GM21360 (cell line): ENCODE measurements around the gene AIFM2.
A peak's percentile ranks its signal among the peaks of the same experiment; 100 is the strongest.

Experiments
- ATAC-seq: cut with Tn5 transposase; IDR thresholded peaks from one replicate; pipeline ENCODE4 v1.9.1; 2021; ENCODE audit warnings: mild to moderate bottlenecking, moderate library complexity; ENCODE audit not compliant: unreplicated experiment

Gene AIFM2

GRCh38 chr10:70146489-70147258, 14.0 kb upstream of the AIFM2 start, which contains the start of gene TYSND1:
TSS of gene TYSND1 (minus strand) at chr10:70146700. CDS start at chr10:70146586, 114 bp downstream.
- ATAC-seq = peak; percentile 84

DNA sequence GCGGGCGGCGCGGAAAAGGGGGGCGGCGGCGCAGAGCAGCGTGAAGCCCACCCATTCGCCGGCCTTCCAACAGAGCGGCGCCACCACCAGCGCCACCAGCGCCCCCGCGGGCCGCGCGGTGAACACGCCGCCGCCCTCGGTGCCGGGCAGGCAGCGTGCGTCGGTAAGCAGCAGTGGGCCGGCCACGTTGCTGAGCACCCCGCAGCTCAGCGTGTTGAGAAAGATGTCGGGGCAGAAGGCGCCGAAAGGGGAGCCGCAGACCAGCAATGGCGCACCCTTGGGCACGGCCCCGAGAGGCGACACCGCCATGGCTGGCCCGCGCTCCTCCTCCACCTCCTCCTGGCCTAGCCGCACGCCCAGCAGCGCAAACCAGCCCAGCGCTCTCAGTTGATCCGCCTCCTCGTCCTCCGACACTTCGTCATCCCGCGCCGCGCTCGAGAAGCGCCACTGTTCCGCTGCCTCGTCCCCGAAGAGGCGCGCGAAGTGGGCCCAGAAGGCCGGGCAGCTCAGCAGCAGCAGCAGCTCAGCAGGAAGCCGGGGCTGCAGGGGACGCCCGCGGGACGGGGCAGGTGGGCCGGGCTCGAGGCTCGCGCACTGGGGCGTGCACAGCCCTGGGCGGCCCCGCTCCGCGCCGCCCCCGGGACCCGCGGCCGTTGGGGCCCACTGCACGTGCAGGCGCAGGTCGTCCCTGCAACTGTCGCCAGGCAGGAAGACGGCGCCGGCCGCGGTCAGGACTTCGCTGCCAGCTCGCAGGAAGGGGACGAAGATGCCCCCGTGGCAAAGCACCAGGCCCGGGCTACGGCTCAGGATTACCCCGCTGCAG, 13.3 kb upstream of the AIFM2 start:
- peak; percentile 52 for ATAC-seq

DNA sequence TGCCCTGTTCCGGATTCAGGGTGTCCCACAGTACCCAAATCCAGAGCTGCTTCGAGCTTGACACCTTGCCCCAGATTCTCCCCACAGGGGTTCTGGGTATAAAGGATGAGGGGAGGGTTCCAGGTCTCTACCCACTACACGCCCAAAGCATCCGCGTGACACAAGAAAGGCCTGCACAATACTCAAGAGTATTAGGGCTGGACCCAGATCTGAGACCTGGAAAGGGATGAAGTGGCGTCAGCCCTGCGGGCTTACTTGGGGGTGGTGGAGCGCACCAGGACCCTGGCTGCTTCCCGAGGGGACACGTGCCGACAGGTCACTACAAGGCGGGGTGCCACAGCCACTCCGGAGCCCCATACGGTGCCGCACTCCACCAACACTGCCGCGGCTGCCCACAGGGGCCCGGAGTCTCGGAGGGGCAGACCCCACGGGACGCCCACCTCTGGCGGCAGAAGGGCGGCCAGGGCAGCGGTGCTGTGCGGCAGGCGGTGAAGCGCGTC, 12.6 kb upstream of the AIFM2 start:
- ATAC-seq = peak; percentile 21

DNA sequence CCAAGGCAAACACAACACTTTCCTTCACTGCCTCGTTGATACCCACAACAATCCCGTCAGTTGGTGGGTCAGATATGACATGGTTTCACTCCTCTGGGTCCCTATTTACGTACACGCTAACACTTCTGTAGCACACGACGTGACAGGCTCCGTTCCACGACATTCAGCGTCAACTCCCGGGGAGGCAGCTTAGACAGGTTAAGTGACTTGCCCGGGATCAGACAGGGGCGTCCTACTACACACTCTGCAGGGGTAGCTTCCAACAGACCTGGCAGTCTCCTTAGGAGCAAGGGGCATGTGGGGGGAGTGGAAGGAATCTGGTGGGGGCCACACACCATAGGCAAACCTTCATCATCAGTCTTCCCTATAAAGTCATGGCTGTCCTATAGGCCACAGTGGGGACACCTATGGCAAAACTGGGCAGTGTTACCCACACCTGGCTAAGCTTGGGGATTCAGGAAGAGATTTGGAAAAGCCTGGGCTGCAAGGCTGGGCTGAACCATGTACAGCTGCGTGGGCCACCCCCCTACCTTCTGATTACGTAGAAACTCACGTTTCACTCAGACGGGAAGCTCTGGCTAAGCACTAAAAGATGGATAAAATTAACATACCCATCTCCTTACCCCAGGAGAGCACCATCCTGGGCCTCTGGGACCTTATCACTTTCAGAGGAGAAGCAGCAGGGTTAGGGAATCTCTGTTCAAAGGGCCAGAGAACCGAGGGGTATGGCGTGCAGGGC, 11.9 kb upstream of the AIFM2 start:
- ATAC-seq = no peak

DNA sequence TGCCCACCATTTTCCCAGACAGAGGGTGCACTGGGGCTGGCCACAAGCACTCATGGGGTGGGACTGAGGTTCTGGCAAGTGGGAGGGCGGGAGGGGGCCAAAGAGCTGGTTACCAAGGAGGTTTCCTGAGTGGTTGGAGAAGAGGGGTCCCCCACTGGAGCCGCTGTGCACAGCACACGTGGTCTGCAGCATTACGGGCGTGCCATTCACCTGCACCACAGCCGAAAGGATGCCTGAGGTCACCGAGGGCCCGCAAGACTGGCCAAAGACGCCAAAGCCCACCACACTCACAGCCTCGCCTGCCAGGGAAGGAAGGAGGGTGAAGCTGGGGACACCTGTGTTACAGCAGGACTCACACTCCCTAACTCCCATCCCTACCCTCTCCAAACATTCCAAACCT, 9.9 kb upstream of the AIFM2 start:
- no peak for ATAC-seq

- no peak for ATAC-seq
Measured at GRCh38 chr10:70140297-70140696, 7.7 kb upstream of the AIFM2 start.

GRCh38 chr10:70139997-70140250, 7.3 kb upstream of the AIFM2 start:
- ATAC-seq = no peak

DNA sequence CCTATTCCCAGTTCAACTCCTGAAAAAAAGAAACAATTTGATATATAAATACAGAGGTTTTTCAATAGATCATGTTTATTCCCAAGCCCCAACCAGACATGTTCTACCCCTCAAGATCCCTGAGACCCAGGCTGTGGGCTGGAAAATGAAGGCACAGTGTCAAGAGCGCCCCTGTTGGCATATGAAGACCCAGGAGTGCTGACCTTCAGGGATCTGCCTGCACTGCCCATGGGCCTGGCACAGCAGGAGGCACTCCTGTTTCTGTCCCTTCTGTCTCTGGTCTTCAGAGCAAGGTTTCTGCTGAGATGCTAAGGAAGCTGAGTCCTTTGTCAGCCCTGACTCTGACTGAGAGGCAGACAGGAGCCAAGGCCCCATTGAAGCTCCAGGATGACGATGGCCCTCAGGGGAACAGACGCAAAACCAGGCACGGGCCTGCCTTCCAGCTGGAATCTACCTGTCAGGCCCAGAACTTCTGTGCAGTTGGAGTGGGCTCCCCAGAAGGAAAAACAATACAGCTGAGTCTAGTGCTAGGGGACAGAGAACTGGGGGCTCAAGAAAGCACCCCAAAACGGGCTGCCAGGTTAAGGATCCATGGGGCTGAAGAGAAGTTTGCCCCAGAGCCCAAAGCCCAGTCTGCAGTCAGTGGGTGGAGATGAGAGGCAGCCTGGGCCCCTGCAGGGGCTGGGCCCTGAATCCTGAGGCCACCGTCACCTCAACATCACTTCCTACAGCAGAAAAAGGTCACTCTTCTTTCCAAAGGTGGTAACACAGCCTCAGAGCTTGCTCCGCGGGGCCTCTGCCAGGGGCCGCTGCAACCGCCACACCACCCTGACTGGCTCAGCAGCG, 6.7 kb upstream of the AIFM2 start:
- no peak for ATAC-seq

DNA sequence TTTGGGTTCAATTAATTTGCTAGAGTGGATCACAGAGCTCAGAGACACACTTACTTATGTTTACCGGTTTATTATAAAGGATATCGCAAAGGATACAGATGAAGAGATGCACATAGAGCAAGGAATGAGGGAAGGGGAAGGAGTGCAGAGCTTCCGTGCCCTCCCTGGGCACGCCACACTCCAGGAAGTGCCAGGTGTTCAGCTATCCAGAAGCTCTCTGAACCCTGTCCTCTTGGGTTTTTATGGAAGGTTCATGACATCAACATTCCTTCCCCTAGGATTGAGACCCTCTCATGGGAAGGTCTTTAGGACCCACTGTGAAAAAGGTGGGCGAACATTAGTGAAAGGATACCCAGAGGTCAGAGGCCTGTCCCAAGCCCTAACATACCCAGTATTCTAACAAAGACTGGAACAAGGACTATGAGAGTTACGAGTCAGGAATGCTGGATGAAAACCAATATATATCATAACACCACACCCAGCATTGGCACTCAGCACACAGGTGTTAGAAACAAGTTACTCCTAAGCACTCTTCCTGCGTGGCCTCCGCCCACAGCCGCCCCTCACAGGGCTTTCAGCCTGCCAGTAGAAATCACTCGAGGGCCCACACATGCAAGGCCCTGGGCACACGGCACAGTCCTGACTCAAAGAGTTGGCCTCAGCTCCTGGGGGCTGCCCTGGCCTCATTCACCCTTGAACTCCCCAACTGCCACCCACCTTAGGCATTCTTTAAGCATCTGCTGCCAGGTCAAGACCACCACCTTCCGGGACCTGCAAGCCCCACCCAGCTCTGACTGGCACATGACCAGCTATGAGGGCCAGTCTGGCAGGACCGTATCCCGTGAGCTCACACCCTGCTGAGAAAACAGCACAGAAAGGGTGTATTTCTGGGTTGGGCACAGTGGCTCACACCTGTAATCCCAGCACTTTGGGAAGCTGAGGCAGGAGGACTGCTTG, 5.6 kb upstream of the AIFM2 start:
- ATAC-seq = no peak

DNA sequence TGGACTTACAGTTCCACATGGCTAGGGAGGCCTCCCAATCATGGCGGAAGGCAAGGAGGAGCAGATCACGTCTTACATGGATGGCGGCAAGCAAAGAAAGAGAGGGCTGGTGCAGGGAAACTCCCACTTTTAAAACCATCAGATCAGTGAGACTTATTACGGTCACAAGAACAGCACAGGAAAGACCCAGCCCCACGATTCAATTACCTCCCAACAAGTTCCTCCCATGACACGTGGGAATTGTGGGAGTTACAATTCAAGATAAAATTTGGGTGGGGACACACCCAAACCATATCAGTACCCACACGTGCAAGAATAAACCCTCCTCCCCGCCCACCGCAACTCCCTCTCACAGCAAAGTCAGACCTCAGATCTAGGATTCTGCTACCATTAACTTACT, 4.5 kb upstream of the AIFM2 start:
- ATAC-seq = no peak

DNA sequence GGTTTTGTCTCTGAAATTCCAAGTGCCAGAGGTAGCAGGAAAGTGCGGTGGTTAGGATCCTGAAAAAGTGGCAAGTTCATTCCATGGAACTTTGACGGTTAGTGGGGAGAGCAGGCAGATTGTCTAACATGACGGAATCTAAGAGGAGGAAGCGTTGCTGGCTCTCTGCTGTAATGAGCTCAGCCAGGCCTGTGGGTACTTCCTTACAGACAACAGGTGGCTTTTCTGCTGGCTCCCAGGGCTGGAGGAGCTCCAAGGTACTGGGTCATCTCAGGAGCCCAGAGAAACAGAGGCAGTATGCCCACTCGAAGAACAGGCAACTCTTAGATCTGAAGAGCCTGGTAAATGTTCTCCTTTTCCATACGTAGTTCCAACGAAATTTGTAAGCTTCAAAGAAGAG, 3.1 kb upstream of the AIFM2 start:
- no peak for ATAC-seq

GRCh38 chr10:70135046-70135445, 2.4 kb upstream of the AIFM2 start:
- ATAC-seq = no peak

DNA sequence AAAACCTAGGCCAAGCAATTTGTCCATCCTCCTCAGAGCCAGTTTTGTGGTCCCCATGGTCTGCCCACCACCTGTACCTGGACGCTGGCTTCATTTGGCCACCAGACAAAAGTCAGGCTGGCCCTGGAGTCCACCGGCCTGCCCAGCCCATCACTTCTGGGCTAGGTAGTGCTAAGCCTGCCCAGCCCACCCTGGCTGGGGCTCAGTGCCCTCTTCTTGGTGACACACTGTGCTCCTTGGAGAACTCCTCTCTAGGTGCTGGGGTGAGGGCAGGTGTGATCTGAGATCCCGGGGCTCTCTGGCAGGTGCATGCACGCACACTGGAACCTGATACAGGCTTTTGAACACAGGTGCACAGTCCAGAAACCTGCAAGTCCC, 1.1 kb downstream of the AIFM2 start:
- no peak for ATAC-seq

- no peak for ATAC-seq
Measured at GRCh38 chr10:70130878-70131559, 1.6 kb downstream of the AIFM2 start.

- ATAC-seq = no peak
Measured at GRCh38 chr10:70126700-70127395, 5.8 kb downstream of the AIFM2 start.

GRCh38 chr10:70125918-70126552, 6.6 kb downstream of the AIFM2 start:
- ATAC-seq = no peak

DNA sequence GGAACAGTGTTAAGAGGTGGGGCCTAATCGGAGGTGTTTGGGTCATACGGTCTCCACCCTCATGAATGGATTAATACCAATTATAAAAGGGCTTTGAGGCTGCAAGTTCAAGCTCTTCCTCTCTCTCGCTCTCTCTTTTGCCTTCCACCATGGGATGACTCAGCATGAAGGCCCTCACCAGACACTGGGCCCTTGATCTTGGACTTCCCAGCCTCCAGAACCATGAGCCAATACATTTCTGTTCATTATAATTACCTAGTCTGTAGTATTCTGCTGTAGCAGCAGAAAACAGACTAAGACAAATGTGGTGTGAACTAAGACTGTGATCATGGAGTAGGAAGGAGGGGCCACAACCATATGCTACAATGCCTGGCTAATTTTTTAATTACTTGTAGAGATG, 7.7 kb downstream of the AIFM2 start:
- ATAC-seq = no peak

GRCh38 chr10:70124415-70124814, 8.2 kb downstream of the AIFM2 start:
- no peak for ATAC-seq
